Spinal cord (tissue), 10 donors: ENCODE results near the gene GALR1. TPM values are rescaled to one million over a fixed set of nuclear protein-coding genes. Genes with fewer than 3 reads are reported as not detected.
A peak's percentile ranks its signal among the peaks of the same experiment; 100 is the strongest.

Experiments
- DNase-seq, 6 donors: peaks; one replicate each; pipeline versions ENCODE4 v3.0.0 to v3.0.0-alpha.2; 2013 to 2015; ENCODE audit warnings: low spot score in 6 of 6, low read depth in 4 of 6
- H3K27ac ChIP-seq: one replicate; pipeline ENCODE4 v1.5.1; 2013; ENCODE audit warnings: low read depth, low read length, control low read depth
- H3K27me3 ChIP-seq: one replicate; pipeline ENCODE4 v1.6.1; 2013; ENCODE audit warnings: low read length; ENCODE audit not compliant: control insufficient read depth, insufficient read depth
- H3K36me3 ChIP-seq: one replicate; pipeline ENCODE4 v1.6.1; 2013; ENCODE audit warnings: low read length; ENCODE audit not compliant: control insufficient read depth, insufficient read depth
- H3K4me1 ChIP-seq: one replicate; pipeline ENCODE4 v1.6.1; 2013; ENCODE audit warnings: low read length; ENCODE audit not compliant: control insufficient read depth, insufficient read depth
- H3K4me3 ChIP-seq: one replicate; pipeline ENCODE4 v1.5.1; 2013; ENCODE audit warnings: low read depth, low read length, control low read depth
- H3K9me3 ChIP-seq: one replicate; pipeline ENCODE4 v1.6.1; 2013; ENCODE audit warnings: low read length; ENCODE audit not compliant: control insufficient read depth, insufficient read depth
- WGBS: methylation state at CpG from one replicate; pipeline ENCODE4 v1.1.5; 2013; ENCODE audit warnings: missing lambda C conversion rate; ENCODE audit not compliant: insufficient coverage; 5-methylcytosine and 5-hydroxymethylcytosine counted together
- polyA plus RNA-seq, 2 donors: library from polyadenylated mRNA; unstranded; fragments of 120-200 nt; gene quantifications; one replicate each; pipeline ENCODE4 v1.2.1, GENCODE V29; 2013; ENCODE audit not compliant: insufficient read length in 2 of 2
- total RNA-seq, 2 donors: library from RNA; depleted of rRNA in 1 of 2; stranded (reverse); fragments of 120-200 nt in 1 of 2; fragments of >200 nt in 1 of 2; gene quantifications; one replicate each; pipeline versions ENCODE4 v1.2.3 to v1.2.4, GENCODE V29; 2013 to 2014
- donor health status: healthy.

Gene GALR1
- total and polyA plus RNA-seq, 4 donors, result 0.72 to 3.2 (median 1.9) TPM

- H3K4me1 ChIP-seq, result peaks cover 28% of the 10 kb centered on the region
- no peak overlapping the region for H3K27ac ChIP-seq
- WGBS, result 6% methylated on average over 15 of the region's 22 CpGs
- H3K4me3 ChIP-seq, result peak overlapping the region; percentile 21
- H3K27me3 ChIP-seq, result peaks cover 39% of the 10 kb centered on the region
- no peaks in the 10 kb centered on the region for H3K36me3 ChIP-seq
- no peaks in the 10 kb centered on the region for H3K9me3 ChIP-seq
- peak in 2 of 6 donors; percentile 14 to 28 for DNase-seq
Observed at GRCh38 chr18:77248873-77249568, 627 bp upstream of the GALR1 start.

- H3K4me3 ChIP-seq, result peak overlapping the region; percentile 31
- no peaks in the 10 kb centered on the region for H3K36me3 ChIP-seq
Observed at GRCh38 chr18:77250501-77250925, 865 bp downstream of the GALR1 start.

GRCh38 chr18:77250926-77251729, 1.5 kb downstream of the GALR1 start:
- Histone ChIP-seq H3K4me3 (peak overlapping the region; percentile 18), H3K4me1 (peaks cover 28% of the 10 kb centered on the region), H3K36me3 (no peaks in the 10 kb centered on the region), H3K27me3 (peaks cover 39% of the 10 kb centered on the region), H3K9me3 (no peaks in the 10 kb centered on the region), H3K27ac (no peak overlapping the region)
- DNase-seq, result peak in 2 of 6 donors; percentile 34 to 39
- WGBS, result 1% methylated on average over 67 of the region's 67 CpGs

More at GRCh38 chr18:77250501-77250925, 865 bp downstream of the GALR1 start:
- Histone ChIP-seq H3K27ac (no peak overlapping the region), H3K27me3 (peaks cover 39% of the 10 kb centered on the region), H3K9me3 (no peaks in the 10 kb centered on the region), H3K4me1 (peaks cover 28% of the 10 kb centered on the region)
- WGBS, result under 1% methylated on average over 40 of the region's 40 CpGs
- DNase-seq, result peak in 2 of 6 donors; percentile 11 to 37

- Histone ChIP-seq H3K36me3 (no peaks in the 10 kb centered on the region), H3K4me1 (peaks cover 28% of the 10 kb centered on the region), H3K9me3 (no peaks in the 10 kb centered on the region), H3K27ac (no peak overlapping the region), H3K4me3 (peak overlapping the region; percentile 6), H3K27me3 (peaks cover 39% of the 10 kb centered on the region)
- DNase-seq, result no peak
- WGBS, result 1% methylated on average over 14 of the region's 20 CpGs
Observed at GRCh38 chr18:77251730-77252050, 2.0 kb downstream of the GALR1 start.

- Histone ChIP-seq H3K9me3 (no peaks in the 10 kb centered on the region), H3K27ac (no peak overlapping the region), H3K4me3 (no peak overlapping the region), H3K27me3 (peaks cover 22% of the 10 kb centered on the region), H3K36me3 (no peaks in the 10 kb centered on the region), H3K4me1 (peaks cover 20% of the 10 kb centered on the region)
- DNase-seq, result no peak
- WGBS, result 67% methylated on average over 6 of the region's 10 CpGs
Observed at GRCh38 chr18:77254711-77255405, 5.2 kb downstream of the GALR1 start.

- no peaks in the 10 kb centered on the region for H3K36me3 ChIP-seq
- DNase-seq, result no peak
- H3K4me1 ChIP-seq, result peaks cover 13% of the 10 kb centered on the region
- no peak overlapping the region for H3K27ac ChIP-seq
- no peaks in the 10 kb centered on the region for H3K9me3 ChIP-seq
- H3K4me3 ChIP-seq, result no peak overlapping the region
- H3K27me3 ChIP-seq, result peaks cover 16% of the 10 kb centered on the region
- WGBS, result 64% methylated on average over 5 of the region's 6 CpGs
Observed at GRCh38 chr18:77255426-77256105, 5.9 kb downstream of the GALR1 start.

- no peaks in the 10 kb centered on the region for H3K27me3 ChIP-seq
- no peak overlapping the region for H3K27ac ChIP-seq
- H3K9me3 ChIP-seq, result no peaks in the 10 kb centered on the region
- no peak overlapping the region for H3K4me3 ChIP-seq
- no CpG with 5 or more reads among the region's 4 CpGs for WGBS
- H3K36me3 ChIP-seq, result no peaks in the 10 kb centered on the region
- DNase-seq, result no peak
- no peaks in the 10 kb centered on the region for H3K4me1 ChIP-seq
Observed at GRCh38 chr18:77262643-77263465, 13.2 kb downstream of the GALR1 start.

GRCh38 chr18:77263466-77263763, 13.8 kb downstream of the GALR1 start:
- DNase-seq, result no peak
- Histone ChIP-seq H3K4me1 (no peaks in the 10 kb centered on the region), H3K27me3 (no peaks in the 10 kb centered on the region), H3K4me3 (no peak overlapping the region), H3K9me3 (no peaks in the 10 kb centered on the region), H3K36me3 (no peaks in the 10 kb centered on the region), H3K27ac (no peak overlapping the region)
- 90% methylated on average over 3 of the region's 3 CpGs for WGBS

GRCh38 chr18:77267969-77268368, 18.3 kb downstream of the GALR1 start:
- H3K27me3 ChIP-seq, result no peaks in the 10 kb centered on the region
- H3K36me3 ChIP-seq, result no peaks in the 10 kb centered on the region
- H3K27ac ChIP-seq, result no peak overlapping the region
- H3K4me3 ChIP-seq, result no peak overlapping the region
- no peaks in the 10 kb centered on the region for H3K4me1 ChIP-seq
- no peaks in the 10 kb centered on the region for H3K9me3 ChIP-seq
- 67% methylated on average over 1 of the region's 6 CpGs for WGBS
- no peak for DNase-seq
